K562 (cell line): ENCODE results near the gene MCL1. TPM values are rescaled to one million over a fixed set of nuclear protein-coding genes. Genes with fewer than 3 reads are reported as not detected.

Source experiments
- BCOR ChIP-seq: fragments of 450-650 bp; IDR thresholded peaks from 2 replicates; pipeline ENCODE4 v1.6.1; 2016
- EGR1 ChIP-seq: fragments of 450-650 bp; conservative IDR thresholded peaks from 2 replicates; pipeline ENCODE4 v1.6.1; 2017; ENCODE audit warnings: mild to moderate bottlenecking
- ETS2 ChIP-seq: IDR thresholded peaks from 2 replicates; pipeline ENCODE4 v1.6.1; 2016; ENCODE audit warnings: borderline replicate concordance, missing genetic modification characterization, mild to moderate bottlenecking, moderate library complexity, missing compliant biosample characterization; ENCODE audit not compliant: poor library complexity, severe bottlenecking
- GABPA ChIP-seq: fragments of 200-800 bp; sonication (Bioruptor generic); conservative IDR thresholded peaks from 2 replicates; pipeline ENCODE4 v1.6.1; 2016; ENCODE audit warnings: low read depth, missing genetic modification characterization, missing compliant biosample characterization
- HDAC1 ChIP-seq, 2 experiments: fragments of 450-650 bp; IDR thresholded peaks; 2 replicates each; pipeline ENCODE4 v1.6.1; 2016 to 2017; ENCODE audit warnings: inconsistent platforms in 1 of 2, mild to moderate bottlenecking in 1 of 2, moderate library complexity in 1 of 2
- IRF2 ChIP-seq: sonication (generic); formaldehyde crosslinking; IDR thresholded peaks from 2 replicates; pipeline ENCODE4 v1.8.1; 2022; ENCODE audit warnings: mild to moderate bottlenecking, missing genetic modification reagents
- MAFG ChIP-seq: fragments of 450-650 bp; conservative IDR thresholded peaks from 2 replicates; pipeline ENCODE4 v1.6.1; 2016; ENCODE audit warnings: missing genetic modification characterization, missing compliant biosample characterization
- MTA3 ChIP-seq: fragments of 450-650 bp; formaldehyde crosslinking; IDR thresholded peaks from 2 replicates; pipeline ENCODE4 v1.6.1; 2017; ENCODE audit warnings: mild to moderate bottlenecking, borderline replicate concordance
- NCOR1 ChIP-seq: fragments of 450-650 bp; IDR thresholded peaks from 2 replicates; pipeline ENCODE4 v1.6.1; 2016; ENCODE audit warnings: mild to moderate bottlenecking, moderate library complexity
- NFIX ChIP-seq: fragments of 250-450 bp; sonication (Bioruptor Pico); IDR thresholded peaks from 2 replicates; pipeline ENCODE4 v1.4.0; 2020; ENCODE audit warnings: low read depth, mild to moderate bottlenecking, moderate library complexity
- PTBP1 ChIP-seq: fragments of 200-400 bp; formaldehyde crosslinking; IDR thresholded peaks from 2 replicates; pipeline ENCODE4 v1.6.1; 2017; ENCODE audit warnings: low read depth, low read length
- STAG1 ChIP-seq: sonication (generic); formaldehyde crosslinking; IDR thresholded peaks from 2 replicates; pipeline ENCODE4 v1.5.0; 2020; ENCODE audit warnings: missing genetic modification reagents, borderline replicate concordance
- ZBTB1 ChIP-seq: sonication (generic); formaldehyde crosslinking; IDR thresholded peaks from 2 replicates; pipeline ENCODE4 v1.8.1; 2023; ENCODE audit warnings: missing genetic modification reagents, low read depth, mild to moderate bottlenecking, borderline replicate concordance
- ZNF12 ChIP-seq: sonication (generic); formaldehyde crosslinking; IDR thresholded peaks from 2 replicates; pipeline ENCODE4 v1.4.0; 2020; ENCODE audit warnings: mild to moderate bottlenecking, missing genetic modification reagents
- ZNF146 ChIP-seq: IDR thresholded peaks from one replicate; pipeline ENCODE4 v1.6.1; 2018; ENCODE audit warnings: missing compliant biosample characterization; ENCODE audit not compliant: unreplicated experiment
- ZNF507 ChIP-seq: conservative IDR thresholded peaks from 2 replicates; pipeline ENCODE4 v1.6.1; 2017; ENCODE audit warnings: missing genetic modification characterization, missing compliant biosample characterization
- ZNF644 ChIP-seq: fragments of 200-800 bp; sonication (Bioruptor generic); IDR thresholded peaks from 2 replicates; pipeline ENCODE4 v1.6.1; 2016; ENCODE audit warnings: low read depth, missing genetic modification characterization, missing compliant biosample characterization
- polyA plus RNA-seq, 8 experiments: library from polyadenylated mRNA; depleted of rRNA in 4 of 8; stranded (reverse) in 5 of 8; unstranded in 3 of 8; fragments of >200 nt; fragmentation: Nextera tagmentation in 2 of 8; fragmentation: Illumina TruSeq in 1 of 8; extraction: Ambion mirVana in 2 of 8; extraction: Trizol in 1 of 8; gene quantifications; 2 replicates each; pipeline versions ENCODE4 v1.2.1 to v1.2.3, GENCODE V29; 2011 to 2014; ENCODE audit warnings: inconsistent platforms in 1 of 8, missing spikeins in 1 of 8
- total RNA-seq, 7 experiments: library from RNA; depleted of rRNA in 6 of 7; stranded (reverse); fragments of >200 nt in 6 of 7; fragmentation: Illumina TruSeq in 2 of 7; extraction: Trizol in 2 of 7; gene quantifications; 2 replicates each; pipeline versions ENCODE4 v1.2.1 to v1.2.3, GENCODE V29; 2011 to 2021; ENCODE audit warnings: low replicate concordance in 1 of 7
- TF ChIP-seq, protein P1 (sequence below): fragments of 250-450 bp; sonication (Bioruptor Pico); IDR thresholded peaks from 2 replicates; pipeline ENCODE4 v1.8.0; 2022; ENCODE audit warnings: moderate library complexity, mild to moderate bottlenecking, inconsistent platforms
- TF ChIP-seq, protein P2 (sequence below): fragments of 250-450 bp; sonication (Bioruptor Pico); IDR thresholded peaks from 2 replicates; pipeline ENCODE4 v1.8.0; 2021; ENCODE audit warnings: borderline replicate concordance, mild to moderate bottlenecking, moderate library complexity; ENCODE audit not compliant: poor library complexity, severe bottlenecking
- TF ChIP-seq, protein P3 (sequence below): sonication (generic); formaldehyde crosslinking; IDR thresholded peaks from 2 replicates; pipeline ENCODE4 v1.8.1; 2023; ENCODE audit warnings: missing genetic modification reagents, mild to moderate bottlenecking, borderline replicate concordance
- TF ChIP-seq, protein P4 (sequence below): IDR thresholded peaks from 3 replicates; pipeline ENCODE4 v1.6.1; 2011; ENCODE audit warnings: borderline replicate concordance, mild to moderate bottlenecking; ENCODE audit not compliant: insufficient read length, insufficient read depth

The MCL1 gene
- total and polyA plus RNA-seq, 9 of the 15 experiments (the other 6 are each of a cell fraction or from before 2014, with no cell fraction given): 27.1 to 224 (median 138) TPM

DNA sequence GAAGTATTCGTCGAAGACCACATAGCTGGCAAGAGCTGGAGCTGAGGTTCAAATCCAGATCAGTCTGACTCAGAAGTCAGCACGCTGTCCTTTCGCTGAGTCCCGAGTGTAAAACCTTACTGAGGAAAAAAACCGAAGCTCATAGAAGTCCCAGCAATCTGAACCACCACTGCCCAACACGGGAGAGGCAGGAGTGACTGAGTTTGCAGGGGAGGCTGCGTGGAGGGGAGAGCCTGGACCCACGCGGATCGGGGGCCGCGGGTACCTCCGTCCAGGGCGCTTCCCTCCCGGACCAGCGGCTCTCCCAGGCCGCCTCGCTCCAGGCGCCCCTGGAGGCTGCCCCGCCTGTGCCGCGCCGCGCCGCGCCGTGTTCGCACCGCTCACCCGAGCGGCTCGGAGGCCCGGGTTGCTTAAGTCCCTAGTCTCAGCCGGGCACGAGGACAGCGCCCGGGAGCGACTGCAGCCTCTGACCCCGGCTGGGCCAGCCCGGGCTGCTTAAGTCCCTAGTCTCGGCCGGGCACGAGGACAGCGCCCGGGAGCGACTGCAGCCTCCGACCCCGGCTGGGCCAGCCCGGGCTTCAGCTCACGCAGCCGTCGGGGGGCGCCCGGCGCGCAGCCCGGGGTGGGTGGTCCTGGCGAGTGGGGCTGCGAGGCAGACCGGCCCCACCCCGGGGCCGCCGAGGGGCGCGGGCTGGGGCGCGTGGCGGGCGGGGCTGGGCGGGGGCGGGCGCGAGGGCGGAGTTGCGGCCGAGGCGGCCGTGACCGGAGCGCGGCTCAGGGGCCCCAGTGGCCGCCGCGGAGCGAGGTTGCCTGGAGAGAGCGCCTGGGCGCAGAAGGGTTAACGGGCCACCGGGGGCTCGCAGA lies 30.5 kb downstream of the MCL1 start, which contains the start of gene ADAMTSL4 (continued):
- TF ChIP-seq NCOR1: no peak
- TF ChIP-seq, protein P1, sequence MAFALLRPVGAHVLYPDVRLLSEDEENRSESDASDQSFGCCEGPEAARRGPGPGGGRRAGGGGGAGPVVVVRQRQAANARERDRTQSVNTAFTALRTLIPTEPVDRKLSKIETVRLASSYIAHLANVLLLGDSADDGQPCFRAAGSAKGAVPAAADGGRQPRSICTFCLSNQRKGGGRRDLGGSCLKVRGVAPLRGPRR (CRISPR knock-in tag): no peak
- no peak for TF ChIP-seq ZNF644 (tag)
- TF ChIP-seq ZNF507: no peak
- TF ChIP-seq, protein P2, sequence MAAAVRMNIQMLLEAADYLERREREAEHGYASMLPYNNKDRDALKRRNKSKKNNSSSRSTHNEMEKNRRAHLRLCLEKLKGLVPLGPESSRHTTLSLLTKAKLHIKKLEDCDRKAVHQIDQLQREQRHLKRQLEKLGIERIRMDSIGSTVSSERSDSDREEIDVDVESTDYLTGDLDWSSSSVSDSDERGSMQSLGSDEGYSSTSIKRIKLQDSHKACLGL: no peak
- peak; percentile 57; the same call in 1 of the 2 replicates for TF ChIP-seq ZBTB1 (CRISPR knock-in tag)
- peak; percentile 71; the same call in 1 of the 2 replicates for TF ChIP-seq MTA3
- no peak for TF ChIP-seq MAFG (tag)
- 0 out of 2 replicates have a peak, but pooled peaks have one; percentile 18 for TF ChIP-seq PTBP1
- peak; percentile 73; the same call in 1 of the 2 replicates for TF ChIP-seq BCOR
- no peak for TF ChIP-seq ZNF146 (CRISPR knock-in tag)
- no peak for TF ChIP-seq IRF2 (CRISPR knock-in tag)
- TF ChIP-seq ZNF12 (CRISPR knock-in tag): no peak
- TF ChIP-seq ETS2 (tag): no peak
- TF ChIP-seq EGR1: no peak
- TF ChIP-seq HDAC1 (IDR thresholded peaks at IDR 0.05): no peak
- TF ChIP-seq, protein P3, sequence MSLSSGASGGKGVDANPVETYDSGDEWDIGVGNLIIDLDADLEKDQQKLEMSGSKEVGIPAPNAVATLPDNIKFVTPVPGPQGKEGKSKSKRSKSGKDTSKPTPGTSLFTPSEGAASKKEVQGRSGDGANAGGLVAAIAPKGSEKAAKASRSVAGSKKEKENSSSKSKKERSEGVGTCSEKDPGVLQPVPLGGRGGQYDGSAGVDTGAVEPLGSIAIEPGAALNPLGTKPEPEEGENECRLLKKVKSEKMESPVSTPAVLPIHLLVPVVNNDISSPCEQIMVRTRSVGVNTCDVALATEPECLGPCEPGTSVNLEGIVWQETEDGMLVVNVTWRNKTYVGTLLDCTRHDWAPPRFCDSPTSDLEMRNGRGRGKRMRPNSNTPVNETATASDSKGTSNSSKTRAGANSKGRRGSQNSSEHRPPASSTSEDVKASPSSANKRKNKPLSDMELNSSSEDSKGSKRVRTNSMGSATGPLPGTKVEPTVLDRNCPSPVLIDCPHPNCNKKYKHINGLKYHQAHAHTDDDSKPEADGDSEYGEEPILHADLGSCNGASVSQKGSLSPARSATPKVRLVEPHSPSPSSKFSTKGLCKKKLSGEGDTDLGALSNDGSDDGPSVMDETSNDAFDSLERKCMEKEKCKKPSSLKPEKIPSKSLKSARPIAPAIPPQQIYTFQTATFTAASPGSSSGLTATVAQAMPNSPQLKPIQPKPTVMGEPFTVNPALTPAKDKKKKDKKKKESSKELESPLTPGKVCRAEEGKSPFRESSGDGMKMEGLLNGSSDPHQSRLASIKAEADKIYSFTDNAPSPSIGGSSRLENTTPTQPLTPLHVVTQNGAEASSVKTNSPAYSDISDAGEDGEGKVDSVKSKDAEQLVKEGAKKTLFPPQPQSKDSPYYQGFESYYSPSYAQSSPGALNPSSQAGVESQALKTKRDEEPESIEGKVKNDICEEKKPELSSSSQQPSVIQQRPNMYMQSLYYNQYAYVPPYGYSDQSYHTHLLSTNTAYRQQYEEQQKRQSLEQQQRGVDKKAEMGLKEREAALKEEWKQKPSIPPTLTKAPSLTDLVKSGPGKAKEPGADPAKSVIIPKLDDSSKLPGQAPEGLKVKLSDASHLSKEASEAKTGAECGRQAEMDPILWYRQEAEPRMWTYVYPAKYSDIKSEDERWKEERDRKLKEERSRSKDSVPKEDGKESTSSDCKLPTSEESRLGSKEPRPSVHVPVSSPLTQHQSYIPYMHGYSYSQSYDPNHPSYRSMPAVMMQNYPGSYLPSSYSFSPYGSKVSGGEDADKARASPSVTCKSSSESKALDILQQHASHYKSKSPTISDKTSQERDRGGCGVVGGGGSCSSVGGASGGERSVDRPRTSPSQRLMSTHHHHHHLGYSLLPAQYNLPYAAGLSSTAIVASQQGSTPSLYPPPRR: no peak
- 0 out of 2 replicates have a peak, but pooled peaks have one; percentile 11 for TF ChIP-seq STAG1 (CRISPR knock-in tag)
- TF ChIP-seq, protein P4, sequence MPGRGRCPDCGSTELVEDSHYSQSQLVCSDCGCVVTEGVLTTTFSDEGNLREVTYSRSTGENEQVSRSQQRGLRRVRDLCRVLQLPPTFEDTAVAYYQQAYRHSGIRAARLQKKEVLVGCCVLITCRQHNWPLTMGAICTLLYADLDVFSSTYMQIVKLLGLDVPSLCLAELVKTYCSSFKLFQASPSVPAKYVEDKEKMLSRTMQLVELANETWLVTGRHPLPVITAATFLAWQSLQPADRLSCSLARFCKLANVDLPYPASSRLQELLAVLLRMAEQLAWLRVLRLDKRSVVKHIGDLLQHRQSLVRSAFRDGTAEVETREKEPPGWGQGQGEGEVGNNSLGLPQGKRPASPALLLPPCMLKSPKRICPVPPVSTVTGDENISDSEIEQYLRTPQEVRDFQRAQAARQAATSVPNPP: no peak
- TF ChIP-seq NFIX (CRISPR knock-in tag): no peak
- peak; percentile 20; the same call in 1 of the 2 replicates for TF ChIP-seq GABPA
